Activated CD4-positive, alpha-beta memory T cell treated with anti-CD3 and anti-CD28 coated beads for 36 hours (primary cell): ENCODE data around the gene CCDC146. TPM values are rescaled to one million over a fixed set of nuclear protein-coding genes. Genes with fewer than 3 reads are reported as not detected.

Experiments used
- CTCF ChIA-PET: fragments of 350-600 bp; sonication (Branson Sonifier 250); formaldehyde crosslinking; loops from one replicate; lab custom pipeline; 2021; ENCODE audit warnings: antibody characterized with exemption, inconsistent platforms; lab: Charles Lee
- POLR2A ChIA-PET: fragments of 350-600 bp; sonication (Branson Sonifier 250); formaldehyde crosslinking; loops from one replicate; lab custom pipeline; 2021; ENCODE audit warnings: antibody characterized with exemption; lab: Charles Lee
- DNase-seq: peaks from one replicate; pipeline ENCODE4 v3.0.0-alpha.2; 2020
- H3K27ac Mint-ChIP-seq: one replicate; pipeline ENCODE4 v1.8.0; 2021; ENCODE audit warnings: mixed read lengths
- H3K27me3 Mint-ChIP-seq: one replicate; pipeline ENCODE4 v1.8.0; 2021; ENCODE audit warnings: mixed read lengths
- H3K36me3 Mint-ChIP-seq: one replicate; pipeline ENCODE4 v1.8.0; 2021; ENCODE audit warnings: mixed read lengths
- H3K4me1 Mint-ChIP-seq: one replicate; pipeline ENCODE4 v1.8.0; 2021; ENCODE audit warnings: low read depth, mixed read lengths
- H3K4me3 Mint-ChIP-seq: one replicate; pipeline ENCODE4 v1.8.0; 2021; ENCODE audit warnings: mild to moderate bottlenecking, mixed read lengths
- H3K9me3 Mint-ChIP-seq: one replicate; pipeline ENCODE4 v1.8.0; 2021; ENCODE audit warnings: mixed read lengths
- intact Hi-C: fragments of 100-400 bp; cut with micrococcal nuclease; formaldehyde crosslinking; loops from one replicate; pipeline ENCODE4 v1.15.1; 2023
- total RNA-seq, 2 experiments: library from RNA; stranded (reverse); gene quantifications; one replicate each; pipeline ENCODE4 v1.2.3, GENCODE V29; 2021

The CCDC146 gene
- total RNA-seq, 2 experiments from 2014 or later = 1.0 to 1.8 TPM

DNA sequence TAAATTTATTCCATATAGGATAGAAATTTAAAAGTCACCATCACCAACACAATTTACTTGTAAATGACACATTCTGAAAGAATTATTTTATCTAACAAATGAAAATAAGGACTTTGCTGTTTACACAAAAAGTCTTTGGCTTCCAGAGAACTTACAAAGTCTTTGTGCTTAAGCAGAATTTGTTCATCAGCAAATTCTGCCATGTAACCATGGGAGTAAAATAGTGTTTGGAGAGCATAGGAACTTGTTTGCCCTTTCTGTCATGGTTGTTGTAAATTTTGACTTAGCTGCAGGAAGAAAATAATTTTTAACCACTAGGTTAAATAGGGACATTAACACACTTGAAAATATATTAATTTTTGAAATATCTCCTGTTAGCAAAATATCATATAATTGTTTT is 62.0 kb downstream of the CCDC146 start:
- Mint-ChIP-seq H3K27ac (no peak overlapping the region), H3K36me3 (no peaks in the 10 kb centered on the region), H3K9me3 (peaks cover 2% of the 10 kb centered on the region), H3K27me3 (no peaks in the 10 kb centered on the region), H3K4me1 (no peaks in the 10 kb centered on the region), H3K4me3 (no peak overlapping the region)
- CTCF ChIA-PET = no interaction called here
- intact Hi-C loops = no loop called here
- no peak for DNase-seq
- POLR2A ChIA-PET = no interaction called here

DNA sequence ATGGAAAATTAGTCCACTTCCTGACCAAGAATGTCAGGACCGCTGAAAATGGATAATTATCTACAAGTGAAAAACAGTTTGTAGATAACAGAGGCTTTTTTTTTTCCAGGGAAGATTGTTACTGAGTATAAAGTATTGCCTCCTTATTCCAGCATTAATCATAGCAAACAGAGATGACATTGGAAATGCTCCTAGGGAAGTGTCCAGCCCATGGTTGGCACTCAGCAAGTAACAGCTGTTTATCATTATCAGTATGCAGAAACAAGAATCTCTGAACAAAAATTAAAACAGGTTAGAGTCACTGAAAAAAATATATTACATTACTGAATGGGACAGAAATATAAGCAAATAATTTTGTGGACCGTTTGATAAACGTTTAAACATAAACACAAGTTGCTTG is 62.6 kb downstream of the CCDC146 start:
- H3K4me3 Mint-ChIP-seq = no peak overlapping the region
- H3K36me3 Mint-ChIP-seq = no peaks in the 10 kb centered on the region
- no peaks in the 10 kb centered on the region for H3K27me3 Mint-ChIP-seq
- POLR2A ChIA-PET = no interaction called here
- CTCF ChIA-PET = no interaction called here
- H3K4me1 Mint-ChIP-seq = no peaks in the 10 kb centered on the region
- DNase-seq = no peak
- H3K9me3 Mint-ChIP-seq = peaks cover 2% of the 10 kb centered on the region
- no peak overlapping the region for H3K27ac Mint-ChIP-seq
- intact Hi-C loops = no loop called here

DNA sequence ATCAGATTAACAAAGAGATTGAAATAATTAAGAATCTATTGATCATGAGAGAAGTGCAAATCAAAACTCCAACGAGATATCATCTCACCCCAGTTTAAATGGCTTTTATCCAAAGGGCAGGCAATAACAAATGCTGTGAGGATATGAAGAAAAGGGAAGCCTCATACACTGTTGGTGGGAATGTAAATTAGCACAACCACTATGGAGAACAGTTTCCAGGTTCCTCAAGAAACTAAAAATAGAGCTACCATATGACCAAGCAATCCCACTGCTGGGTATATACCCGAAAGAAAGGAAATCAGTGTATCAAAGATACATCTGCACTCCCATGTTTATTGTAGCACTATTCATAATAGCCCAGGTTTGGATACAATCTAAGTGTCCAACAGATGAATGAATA is 63.5 kb downstream of the CCDC146 start:
- no peaks in the 10 kb centered on the region for H3K4me1 Mint-ChIP-seq
- ChIA-PET CTCF (interaction anchor here (1.9 kb wide), 1 partner anchor 61 kb away, joined by 4 read pairs; no protein-coding TSS in a partner anchor), POLR2A (no interaction called here)
- H3K4me3 Mint-ChIP-seq = no peak overlapping the region
- no peak for DNase-seq
- intact Hi-C loops = no loop called here
- no peaks in the 10 kb centered on the region for H3K27me3 Mint-ChIP-seq
- H3K9me3 Mint-ChIP-seq = peaks cover 2% of the 10 kb centered on the region
- no peaks in the 10 kb centered on the region for H3K36me3 Mint-ChIP-seq
- no peak overlapping the region for H3K27ac Mint-ChIP-seq

DNA sequence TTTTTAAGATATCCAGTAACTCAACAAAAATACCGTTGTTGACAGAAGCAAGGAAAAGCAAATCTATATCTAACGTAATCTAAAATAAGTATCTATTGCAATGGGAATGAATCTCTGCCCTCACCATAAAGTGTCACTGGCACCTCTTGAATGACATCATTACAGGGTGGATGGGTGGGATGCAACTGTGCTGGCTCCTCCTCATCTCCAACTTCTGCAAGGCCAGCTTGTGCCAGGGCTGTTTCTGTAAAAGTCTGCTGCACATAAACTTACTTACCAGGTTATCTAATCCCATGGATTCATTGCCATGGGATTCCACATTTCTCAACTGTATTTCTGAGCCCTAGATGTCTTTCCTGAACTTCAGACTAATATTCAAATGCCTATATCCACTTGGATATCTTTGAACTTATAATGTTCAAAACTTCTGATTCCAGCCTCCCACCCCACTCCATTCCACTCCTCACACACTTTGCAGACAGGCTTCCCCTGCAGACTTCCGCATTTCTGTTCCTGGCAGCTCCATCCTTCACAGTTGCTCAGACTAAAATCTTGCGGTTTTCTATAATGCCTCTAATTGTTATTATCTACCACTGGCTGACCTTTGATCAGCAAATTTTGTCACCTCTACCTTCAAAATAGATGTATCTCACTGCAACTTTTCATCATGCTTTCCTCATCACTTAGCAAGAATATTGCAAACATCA is 66.5 kb downstream of the CCDC146 start:
- CTCF ChIA-PET = no interaction called here
- Mint-ChIP-seq H3K4me3 (no peak overlapping the region), H3K36me3 (no peaks in the 10 kb centered on the region), H3K9me3 (peaks cover 2% of the 10 kb centered on the region), H3K4me1 (peaks cover 11% of the 10 kb centered on the region), H3K27me3 (no peaks in the 10 kb centered on the region), H3K27ac (no peak overlapping the region)
- DNase-seq = no peak
- POLR2A ChIA-PET = no interaction called here
- intact Hi-C loops = no loop called here

DNA sequence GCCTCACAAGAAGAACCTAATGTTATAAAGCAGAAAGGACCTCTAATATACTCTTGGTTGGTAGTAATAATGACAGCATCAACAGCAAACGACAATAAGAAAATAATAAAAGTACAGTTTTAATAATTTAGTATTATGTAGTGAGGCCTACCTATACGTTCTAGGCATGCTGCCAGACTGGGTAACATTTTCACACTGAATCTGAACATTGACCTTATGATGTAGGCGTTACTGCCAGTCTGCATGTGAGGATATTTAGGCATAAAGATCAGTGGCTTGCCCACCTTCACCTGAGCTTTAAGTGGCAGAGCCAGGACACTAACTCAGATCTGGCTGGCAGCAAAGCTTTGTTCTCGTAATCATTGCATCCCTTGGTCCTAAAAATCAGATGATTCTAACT is 74.7 kb downstream of the CCDC146 start:
- Mint-ChIP-seq H3K4me1 (peaks cover 37% of the 10 kb centered on the region), H3K4me3 (no peak overlapping the region), H3K27me3 (no peaks in the 10 kb centered on the region), H3K36me3 (no peaks in the 10 kb centered on the region), H3K9me3 (no peaks in the 10 kb centered on the region), H3K27ac (no peak overlapping the region)
- DNase-seq = no peak
- ChIA-PET CTCF (interaction anchor here (1.3 kb wide), 1 partner anchor 50 kb away, joined by 4 read pairs; no protein-coding TSS in a partner anchor), POLR2A (no interaction called here)
- intact Hi-C loops = no loop called here

DNA sequence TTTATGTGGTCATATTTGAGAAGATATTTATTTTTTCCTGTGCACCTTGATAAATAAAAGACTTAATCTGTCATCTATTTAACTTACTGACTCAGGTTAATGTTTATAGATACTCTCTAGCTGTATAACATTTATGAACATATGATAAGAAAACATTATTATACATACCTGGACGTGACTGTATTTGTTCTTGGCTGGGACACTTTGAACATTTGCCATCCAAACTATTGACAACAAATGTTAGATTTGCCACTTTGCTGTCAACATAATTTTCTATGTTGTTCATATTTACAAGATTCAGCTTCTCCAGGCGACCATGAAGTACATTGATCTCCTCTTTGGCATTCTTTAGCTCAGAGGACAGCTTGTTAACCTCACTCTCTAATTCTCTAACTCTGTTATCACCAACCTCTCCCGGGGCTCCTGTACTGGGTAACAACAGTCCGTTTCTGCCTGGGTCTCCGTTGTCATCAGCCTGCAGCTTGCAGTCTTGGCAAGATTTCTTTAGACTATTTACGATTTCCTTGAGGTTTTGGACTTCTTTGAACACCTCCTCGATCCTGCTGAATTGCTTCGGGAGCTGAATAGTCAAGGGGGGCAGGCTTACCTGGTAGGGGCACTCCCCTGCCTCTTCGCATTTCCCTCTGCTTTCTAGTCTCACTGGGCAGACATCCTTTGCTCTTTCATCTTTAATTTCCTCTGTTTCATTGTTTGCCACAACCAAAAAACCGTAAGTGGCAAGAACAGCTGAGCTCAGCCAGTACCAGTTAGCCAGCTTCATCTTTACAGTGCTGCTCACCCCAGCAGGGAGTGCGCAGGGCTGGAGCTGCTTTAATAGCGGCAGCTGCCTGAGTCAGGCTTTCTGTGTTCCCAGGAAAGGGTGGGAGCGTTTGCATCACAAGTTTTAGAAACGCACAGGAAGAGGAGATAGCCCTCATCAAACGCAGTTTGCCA is 76.9 kb downstream of the CCDC146 start, which contains the start of gene FGL2:
FGL2 (minus strand) TSS at position 807 of the 954 bp plus-strand sequence; CDS start at position 781, 26 bp downstream.
- intact Hi-C loops = no loop called here
- ChIA-PET CTCF (interaction anchor here (0.7 to 2.6 kb wide), 2 partner anchors 48 to 133 kb away, joined by 3 to 19 read pairs; no protein-coding TSS in a partner anchor), POLR2A (no interaction called here)
- Mint-ChIP-seq H3K9me3 (no peaks in the 10 kb centered on the region), H3K4me3 (peak within 1 kb of the TSS; percentile 74), H3K36me3 (no peaks in the 10 kb centered on the region), H3K4me1 (peaks cover 26% of the 10 kb centered on the region), H3K27ac (peak within 1 kb of the TSS; percentile 68), H3K27me3 (no peaks in the 10 kb centered on the region)
- peak; percentile 53 for DNase-seq

DNA sequence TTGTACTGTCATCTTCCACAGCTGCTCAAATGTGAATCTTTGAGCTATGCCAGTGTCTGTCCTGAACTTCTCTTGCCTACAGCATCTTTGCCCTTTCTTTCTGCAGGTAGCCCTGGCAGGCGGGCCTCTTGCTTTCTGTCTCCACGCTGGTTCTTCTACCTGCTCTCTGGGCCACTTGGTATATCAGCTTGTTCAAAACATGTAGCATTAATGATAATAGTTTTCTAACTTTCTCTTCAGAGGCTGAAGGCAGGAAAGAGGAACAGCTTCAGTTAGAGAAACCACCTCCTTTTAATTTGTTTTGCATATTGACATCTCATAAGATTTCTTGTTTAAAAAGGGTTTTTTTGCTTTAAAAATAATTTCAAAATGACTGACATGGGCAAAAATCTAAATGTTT is 78.1 kb downstream of the CCDC146 start:
- ChIA-PET CTCF (interaction anchor here (2.6 kb wide), 1 partner anchor 47 kb away, joined by 19 read pairs; no protein-coding TSS in a partner anchor), POLR2A (interaction anchor here (0.7 to 0.8 kb wide), 2 partner anchors 13 to 66 kb away, joined by 3 read pairs; no protein-coding TSS in a partner anchor)
- Mint-ChIP-seq H3K36me3 (no peaks in the 10 kb centered on the region), H3K9me3 (no peaks in the 10 kb centered on the region), H3K4me1 (peaks cover 26% of the 10 kb centered on the region), H3K27ac (no peak overlapping the region), H3K27me3 (no peaks in the 10 kb centered on the region), H3K4me3 (no peak overlapping the region)
- intact Hi-C loops = no loop called here
- no peak for DNase-seq

DNA sequence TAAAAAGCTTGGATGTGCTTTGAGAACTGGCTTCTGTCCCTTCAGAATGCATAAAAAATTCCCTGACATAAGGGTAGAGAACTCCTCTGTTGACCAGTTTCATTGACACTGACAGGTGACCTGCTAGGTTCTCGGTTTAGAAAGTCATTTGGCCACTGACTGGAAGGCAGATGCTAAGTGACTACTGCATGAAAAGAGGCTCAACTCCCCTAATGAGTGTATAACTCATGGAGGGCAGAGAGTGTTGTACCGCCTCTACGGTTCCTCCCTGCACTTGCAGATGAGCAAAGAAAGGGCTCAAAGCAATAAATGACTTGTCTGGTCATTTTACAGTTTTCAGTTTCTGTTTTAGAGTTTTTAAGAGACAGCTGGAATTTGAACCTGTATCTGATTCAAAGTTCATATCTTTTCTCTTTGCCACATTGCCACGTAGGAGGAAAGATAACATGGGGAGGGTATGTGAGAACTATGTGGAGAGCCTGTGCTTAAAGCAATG is 80.1 kb downstream of the CCDC146 start:
- H3K9me3 Mint-ChIP-seq = no peaks in the 10 kb centered on the region
- H3K36me3 Mint-ChIP-seq = no peaks in the 10 kb centered on the region
- intact Hi-C loops = no loop called here
- H3K4me3 Mint-ChIP-seq = no peak overlapping the region
- peaks cover 26% of the 10 kb centered on the region for H3K4me1 Mint-ChIP-seq
- ChIA-PET POLR2A (no interaction called here), CTCF (interaction anchor here (1.2 kb wide), 1 partner anchor 44 kb away, joined by 7 read pairs; no protein-coding TSS in a partner anchor)
- peak; percentile 19 for DNase-seq
- H3K27me3 Mint-ChIP-seq = no peaks in the 10 kb centered on the region
- no peak overlapping the region for H3K27ac Mint-ChIP-seq

DNA sequence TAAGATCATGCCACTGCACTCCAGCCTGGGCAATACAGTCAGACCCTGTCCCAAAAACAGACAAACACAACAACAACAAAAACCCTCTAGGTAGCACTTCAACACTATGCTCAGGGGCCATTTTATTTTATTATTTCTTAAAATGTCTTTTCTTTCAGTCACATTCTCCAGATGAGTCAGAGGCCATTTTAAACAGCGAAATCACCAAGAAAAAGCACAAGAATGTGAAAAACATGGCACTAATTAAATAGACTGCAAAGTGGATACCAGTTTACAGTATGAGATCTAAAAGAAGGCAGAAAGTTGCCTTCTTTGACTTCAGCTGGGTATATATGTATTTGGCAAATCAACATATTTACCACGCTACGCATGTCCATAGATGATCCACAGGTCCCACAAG is 83.3 kb downstream of the CCDC146 start:
- intact Hi-C loops = no loop called here
- POLR2A ChIA-PET = interaction anchor here (0.7 kb wide), 1 partner anchor 130 kb away, joined by 4 read pairs; no protein-coding TSS in a partner anchor
- H3K27me3 Mint-ChIP-seq = no peaks in the 10 kb centered on the region
- DNase-seq = no peak
- H3K4me3 Mint-ChIP-seq = no peak overlapping the region
- no peak overlapping the region for H3K27ac Mint-ChIP-seq
- CTCF ChIA-PET = interaction anchor here (1.3 kb wide), 1 partner anchor 10 kb away, joined by 3 read pairs; no protein-coding TSS in a partner anchor
- peaks cover 15% of the 10 kb centered on the region for H3K36me3 Mint-ChIP-seq
- H3K9me3 Mint-ChIP-seq = peaks cover 23% of the 10 kb centered on the region
- peaks cover 2% of the 10 kb centered on the region for H3K4me1 Mint-ChIP-seq

DNA sequence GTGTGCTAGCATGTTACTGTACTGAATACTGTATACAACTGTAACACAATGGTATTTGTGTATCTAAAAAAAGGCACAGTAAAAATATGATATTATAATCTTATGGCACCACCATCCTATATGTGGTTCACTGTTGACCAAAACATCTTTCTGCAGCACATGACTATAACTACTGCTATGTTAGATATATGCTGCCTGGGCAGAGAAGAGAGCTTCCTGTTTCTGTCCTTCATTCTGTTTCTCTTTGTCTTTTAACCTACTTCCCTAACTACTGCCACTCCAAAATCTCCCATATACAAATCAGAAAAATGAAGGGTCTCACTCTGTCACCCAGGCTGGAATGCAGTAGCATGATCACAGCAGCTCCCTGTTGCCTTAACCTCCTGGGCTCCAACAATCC is 86.0 kb downstream of the CCDC146 start:
- CTCF ChIA-PET = no interaction called here
- POLR2A ChIA-PET = no interaction called here
- no peaks in the 10 kb centered on the region for H3K4me1 Mint-ChIP-seq

DNA sequence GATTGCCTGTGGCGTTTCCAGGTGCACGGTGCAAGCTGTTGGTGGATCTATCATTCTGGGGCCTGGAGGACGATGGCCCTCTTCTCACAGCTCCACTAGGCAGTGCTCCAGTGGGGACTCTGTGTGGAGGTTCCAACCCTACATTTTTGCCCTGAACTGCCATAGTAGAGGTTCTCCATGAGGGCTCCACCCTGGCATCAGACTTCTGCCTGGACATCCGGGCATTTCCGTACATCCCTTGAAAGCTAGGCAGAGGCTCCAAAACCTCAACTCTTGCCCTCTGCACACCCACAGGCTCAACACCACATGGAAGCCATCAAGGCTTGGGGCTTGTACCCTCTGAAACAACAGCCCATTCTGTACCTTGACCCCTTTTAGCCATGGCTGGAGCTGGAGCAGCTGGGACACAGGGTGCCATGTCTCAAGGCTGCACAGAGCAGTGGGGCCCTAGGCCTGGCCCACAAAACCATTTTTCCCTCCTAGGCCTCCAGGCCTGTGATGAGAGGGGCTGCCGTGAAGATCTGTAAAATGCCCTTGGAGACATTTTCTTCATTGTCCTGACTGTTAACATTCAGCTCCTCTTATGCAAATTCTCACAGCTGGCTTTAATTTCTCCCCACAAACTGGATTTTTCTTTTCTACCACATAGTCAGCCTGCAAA is 87.2 kb downstream of the CCDC146 start:
- Mint-ChIP-seq H3K4me3 (no peak overlapping the region), H3K27me3 (no peaks in the 10 kb centered on the region), H3K4me1 (no peaks in the 10 kb centered on the region), H3K27ac (no peak overlapping the region), H3K36me3 (peaks cover 15% of the 10 kb centered on the region), H3K9me3 (peaks cover 23% of the 10 kb centered on the region)
- ChIA-PET POLR2A (no interaction called here), CTCF (interaction anchor here (1.0 kb wide), 1 partner anchor 37 kb away, joined by 3 read pairs; no protein-coding TSS in a partner anchor)
- DNase-seq = no peak
- intact Hi-C loops = no loop called here

More for the DNA sequence above, 86.0 kb downstream of the CCDC146 start:
- Mint-ChIP-seq H3K36me3 (peaks cover 15% of the 10 kb centered on the region), H3K4me3 (no peak overlapping the region), H3K9me3 (peaks cover 23% of the 10 kb centered on the region), H3K27me3 (no peaks in the 10 kb centered on the region), H3K27ac (no peak overlapping the region)
- no peak for DNase-seq
- intact Hi-C loops = no loop called here
